ENCODE measurements around the gene BDKRB2.
"Not testable (repeated sequence)": the region's sequence is repeated elsewhere in the genome, so short reads cannot be mapped to it uniquely, and the experiment has no call there.

Gene BDKRB2

DNA sequence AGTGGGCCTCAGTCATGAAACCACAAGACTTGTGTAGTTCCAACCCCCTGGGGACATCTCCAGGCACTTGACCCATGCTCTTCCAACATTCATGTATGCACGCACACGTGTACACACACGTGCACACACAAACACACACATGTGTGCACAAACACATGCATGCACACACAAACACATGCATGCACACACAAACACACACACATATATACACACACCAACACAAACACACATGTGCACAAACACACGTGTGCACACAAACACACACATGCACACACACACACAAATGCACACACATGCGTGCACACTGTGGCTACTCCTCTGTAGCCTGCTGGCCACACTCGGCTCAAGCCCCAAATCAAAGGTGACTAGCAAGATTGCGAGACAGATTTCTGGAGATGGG lies 22.8 kb downstream of the BDKRB2 start:
- DNase-seq: no peak

DNA sequence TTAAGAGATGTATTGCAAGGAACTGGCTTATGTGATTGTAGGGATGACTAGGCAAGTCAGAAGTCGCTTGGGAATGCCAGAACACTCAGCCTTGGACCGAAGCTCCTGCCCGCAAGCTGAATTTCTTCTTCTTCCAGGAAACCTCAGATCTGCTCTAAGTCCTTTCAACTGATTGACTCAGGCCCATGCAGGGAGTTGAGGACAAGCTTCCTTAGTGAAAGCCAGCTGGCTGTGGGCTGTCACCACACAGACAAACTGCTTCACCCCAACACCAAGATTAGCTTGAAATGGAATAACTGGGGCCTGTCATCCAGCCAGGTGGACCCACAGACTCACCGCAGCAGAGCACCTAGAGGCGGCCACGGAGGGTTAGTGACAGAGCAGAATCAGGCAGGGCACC lies 24.7 kb downstream of the BDKRB2 start:
- DNase-seq: no peak

- DNase-seq: no peak
Observed at GRCh38 chr14:96231056-96231455, 26.4 kb downstream of the BDKRB2 start.

GRCh38 chr14:96231526-96232130 lies 27.0 kb downstream of the BDKRB2 start:
- DNase-seq: no peak

GRCh38 chr14:96232506-96232905 lies 27.9 kb downstream of the BDKRB2 start:
- DNase-seq: no peak

DNA sequence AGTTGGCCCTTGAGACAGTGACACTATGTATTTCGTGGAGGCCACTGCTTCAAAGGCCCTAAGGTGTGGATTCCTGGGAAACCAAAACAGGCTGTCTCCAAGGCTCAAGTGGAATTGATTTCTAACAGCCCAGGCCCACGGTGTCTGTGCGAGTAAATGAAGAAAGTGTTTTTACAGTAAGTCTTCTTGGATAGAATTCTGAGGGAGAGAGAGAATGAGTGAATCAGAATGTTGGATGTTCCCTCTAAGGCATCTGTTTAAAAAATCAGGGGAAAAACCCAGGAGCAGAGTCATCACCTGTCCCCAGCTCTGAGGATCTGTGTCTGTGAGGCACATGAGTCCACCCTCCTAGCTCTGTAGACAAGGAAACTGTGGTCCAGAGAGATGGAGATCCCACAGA lies 29.0 kb downstream of the BDKRB2 start:
- DNase-seq: no peak

DNA sequence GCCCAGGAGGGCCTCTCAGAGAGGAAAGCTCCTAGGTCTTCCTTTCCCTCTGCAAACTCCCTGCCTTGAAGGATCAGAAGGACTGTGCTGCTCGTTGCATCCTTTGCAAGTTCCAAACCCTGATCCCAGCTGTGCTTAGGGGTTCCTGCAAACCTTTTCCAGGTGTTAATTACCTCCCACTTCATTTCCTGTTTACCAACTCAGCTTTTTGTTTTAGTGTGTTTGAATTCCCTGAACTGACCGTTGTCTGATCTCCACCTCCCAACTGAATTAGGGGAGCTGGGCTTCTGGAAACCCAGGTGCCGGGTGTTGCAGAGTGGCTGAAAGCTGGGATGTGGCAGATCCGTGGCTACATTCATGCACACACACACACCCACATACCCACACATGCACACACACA lies 30.8 kb downstream of the BDKRB2 start:
- DNase-seq: no peak

DNA sequence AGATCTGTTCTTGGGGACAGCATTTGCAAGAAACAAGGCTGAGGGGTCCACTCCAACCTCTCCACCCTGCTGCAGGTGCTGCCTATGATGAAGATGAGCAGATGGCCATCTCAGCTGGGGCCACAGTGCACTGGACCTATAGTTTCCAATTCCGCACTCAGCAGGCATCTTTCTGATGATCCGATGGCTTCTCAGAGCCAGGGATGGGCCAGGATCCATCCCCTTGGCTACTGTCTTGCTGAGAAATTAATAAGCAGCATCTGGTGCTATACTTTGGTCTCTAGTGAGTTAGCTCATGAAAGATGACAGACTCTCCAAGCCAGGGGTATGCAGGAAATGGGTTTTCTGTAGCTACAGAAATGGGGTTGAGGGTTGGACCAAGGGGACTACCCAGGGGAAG lies 33.0 kb downstream of the BDKRB2 start:
- DNase-seq: no peak

GRCh38 chr14:96238676-96239265 lies 34.1 kb downstream of the BDKRB2 start:
- DNase-seq: no peak

GRCh38 chr14:96239711-96240141 lies 35.1 kb downstream of the BDKRB2 start:
- DNase-seq: no peak

GRCh38 chr14:96240641-96241040 lies 36.0 kb downstream of the BDKRB2 start:
- DNase-seq: no peak

DNA sequence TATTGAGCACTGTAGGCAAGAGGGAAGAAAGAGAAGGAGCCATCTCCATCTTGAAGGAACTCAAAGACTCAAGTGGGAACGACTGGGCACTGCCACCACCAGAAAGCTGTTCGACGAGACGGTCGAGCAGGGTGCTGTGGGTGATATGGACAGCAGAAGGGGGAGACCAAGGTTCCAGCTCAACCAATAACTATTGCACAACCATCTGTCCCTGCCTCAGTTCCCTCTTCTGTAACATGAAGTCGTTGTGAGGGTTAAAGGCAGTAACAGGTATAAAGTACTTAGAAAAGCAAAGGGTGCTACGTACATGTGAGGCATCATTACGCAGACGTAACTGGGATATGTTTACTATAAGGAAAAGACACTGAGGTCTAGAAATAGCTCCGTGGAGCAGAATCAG lies 37.5 kb downstream of the BDKRB2 start:
- DNase-seq: no peak

DNA sequence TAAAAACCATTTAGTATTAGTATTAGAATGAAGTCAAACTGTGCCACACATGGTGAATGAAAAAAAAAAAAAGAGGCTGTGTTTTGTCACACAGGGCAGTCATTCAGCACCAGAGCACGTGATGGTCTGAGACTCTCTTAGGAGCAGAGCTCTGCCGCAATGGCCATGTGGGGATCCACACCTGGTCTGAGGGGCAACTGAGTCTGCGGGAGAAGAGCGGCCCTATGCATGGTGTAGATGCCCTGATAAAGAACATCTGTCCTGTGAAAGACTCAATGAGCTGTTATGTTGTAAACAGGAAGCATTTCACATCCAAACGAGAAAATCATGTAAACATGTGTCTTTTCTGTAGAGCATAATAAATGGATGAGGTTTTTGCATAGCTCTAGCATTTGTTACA lies 39.1 kb downstream of the BDKRB2 start:
- no peak for DNase-seq

DNA sequence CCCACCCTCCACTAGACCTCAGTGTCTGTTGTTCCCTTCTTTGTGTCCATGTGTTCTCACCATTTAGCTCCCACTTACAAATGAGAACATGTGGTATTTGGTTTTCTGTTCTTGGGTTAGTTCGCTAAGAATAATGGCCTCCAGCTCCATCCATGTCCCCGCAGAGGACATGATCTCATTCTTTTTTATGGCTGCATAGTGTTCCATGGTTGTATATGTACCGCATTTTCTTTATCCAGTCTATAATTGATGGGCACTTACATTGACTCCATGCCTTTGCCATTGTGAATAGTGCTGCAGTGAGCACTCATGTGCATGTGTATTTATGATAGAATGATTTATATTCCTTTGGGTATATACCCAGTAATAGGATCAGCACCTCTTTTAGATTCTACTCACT lies 40.4 kb downstream of the BDKRB2 start:
- DNase-seq: not testable (repeated sequence)

GRCh38 chr14:96245710-96246538 lies 41.3 kb downstream of the BDKRB2 start:
- DNase-seq: no peak

GRCh38 chr14:96246539-96246847 lies 41.9 kb downstream of the BDKRB2 start:
- DNase-seq: no peak

- DNase-seq: no peak
Observed at GRCh38 chr14:96247031-96247430, 42.4 kb downstream of the BDKRB2 start.

DNA sequence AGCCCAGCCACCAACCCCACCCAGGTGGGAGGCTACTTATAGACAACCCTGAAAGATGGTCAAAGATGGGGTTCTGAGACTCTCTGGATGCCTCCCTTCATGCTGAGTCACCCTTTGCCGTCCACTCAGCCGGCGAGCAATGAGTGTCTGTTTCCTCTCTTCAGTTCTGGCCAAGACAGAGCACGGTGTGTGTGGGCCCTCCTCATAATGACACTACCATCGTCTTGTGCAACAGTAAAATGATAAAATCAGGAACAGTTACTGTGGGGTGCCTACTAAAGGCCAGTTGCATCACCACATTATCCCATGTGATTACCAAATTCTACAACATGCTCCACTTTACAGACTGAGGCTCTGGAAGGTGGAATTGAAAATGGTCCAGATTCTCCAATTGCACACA lies 44.4 kb downstream of the BDKRB2 start:
- no peak for DNase-seq

- DNase-seq: no peak
Observed at GRCh38 chr14:96250485-96250884, 45.8 kb downstream of the BDKRB2 start.

DNA sequence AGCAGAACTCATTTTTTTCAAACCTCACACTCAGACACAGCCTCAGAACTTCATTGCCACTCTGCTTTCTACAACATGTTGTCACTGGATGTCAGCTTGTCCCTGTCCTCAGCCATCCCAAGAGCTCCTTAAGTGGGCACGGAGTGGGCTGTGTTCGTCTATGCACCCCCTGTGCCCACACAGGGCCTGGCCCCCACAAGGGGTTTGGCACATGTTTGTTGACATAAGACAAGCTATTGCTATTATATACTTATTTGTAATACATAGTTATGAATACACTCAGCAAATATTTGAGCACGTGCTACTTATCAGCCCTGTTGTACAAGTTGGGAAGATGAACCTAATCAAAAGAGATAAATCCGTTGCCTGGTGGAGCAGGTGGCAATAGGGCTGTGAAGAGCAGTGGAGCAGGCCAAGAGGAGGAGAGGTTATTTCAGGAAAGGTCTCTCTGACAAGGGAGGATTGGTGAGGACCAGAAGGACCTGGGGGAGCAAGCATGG lies 47.1 kb downstream of the BDKRB2 start:
- DNase-seq: no peak

GRCh38 chr14:96252323-96252998 lies 47.8 kb downstream of the BDKRB2 start:
- DNase-seq: no peak

DNA sequence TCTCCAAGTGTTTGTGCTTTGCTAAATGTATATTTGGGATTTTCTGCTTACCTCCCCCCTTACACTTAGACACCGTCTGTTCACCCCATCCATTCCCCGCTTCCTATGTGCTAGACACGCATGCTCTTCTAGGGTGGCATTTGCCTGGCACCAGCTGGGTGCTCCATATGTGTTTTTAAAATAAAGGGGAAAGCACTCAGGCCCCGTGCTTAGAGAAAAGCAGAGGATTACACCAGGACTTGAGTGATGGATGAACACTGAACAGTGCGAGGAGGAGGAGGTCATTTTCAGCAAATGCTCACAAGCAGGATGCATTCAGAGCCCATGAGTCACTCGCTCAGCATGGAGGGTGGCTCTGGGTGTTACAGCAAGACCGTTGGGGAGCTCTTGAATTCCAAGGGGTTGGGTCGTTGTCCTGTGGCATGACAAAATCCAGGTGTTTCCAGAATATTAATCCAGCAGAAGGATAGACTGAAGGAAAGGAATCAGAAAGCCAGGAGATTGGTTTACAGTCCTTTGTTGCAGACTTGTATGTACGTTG lies 48.4 kb downstream of the BDKRB2 start:
- DNase-seq: no peak

DNA sequence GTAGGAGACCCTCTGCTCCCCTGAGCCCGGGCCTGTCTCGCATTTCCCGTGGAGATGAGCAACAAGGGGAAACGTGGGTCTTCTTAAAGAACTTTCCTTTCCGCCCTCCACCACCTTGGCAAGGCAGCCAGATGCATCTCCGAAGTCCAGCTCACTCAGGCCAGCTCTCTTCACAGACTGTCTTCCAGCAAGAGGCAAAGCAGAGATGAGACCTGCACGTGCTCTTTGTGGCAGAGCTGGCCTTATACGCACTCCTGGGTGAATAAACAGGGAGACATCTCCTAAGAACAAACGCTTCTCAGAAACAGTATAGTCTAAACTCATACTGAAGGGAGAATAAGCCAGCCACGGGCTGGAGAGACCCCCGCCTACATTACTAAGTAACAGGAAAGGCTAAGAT lies 50.0 kb downstream of the BDKRB2 start:
- no peak for DNase-seq

All from NCI-H2081 (cell line).